Cardiac muscle cell (in vitro differentiated cells and primary cell): Measurements from ENCODE around the gene IFNK. TPM values are rescaled to one million over a fixed set of nuclear protein-coding genes. Genes with fewer than 3 reads are reported as not detected.

Experiments
- DNase-seq, 2 donors: peaks; one replicate each; pipeline versions ENCODE4 v3.0.0 to v3.0.0-alpha.2; 2010 to 2017; ENCODE audit warnings: low read depth in 1 of 2, low spot score in 1 of 2
- H3K27ac ChIP-seq: fragments of 200-600 bp; sonication (generic); 2 replicates; pipeline ENCODE4 v1.5.1; 2016
- H3K27me3 ChIP-seq: fragments of 200-600 bp; sonication (generic); 2 replicates; pipeline ENCODE4 v1.6.0; 2016; ENCODE audit warnings: control low read depth
- H3K36me3 ChIP-seq: fragments of 200-600 bp; sonication (generic); 2 replicates; pipeline ENCODE4 v1.5.1; 2016; ENCODE audit warnings: control low read depth
- H3K4me1 ChIP-seq: fragments of 200-600 bp; sonication (generic); 2 replicates; pipeline ENCODE4 v1.8.1; 2017; ENCODE audit warnings: low read depth, mild to moderate bottlenecking, mixed run types
- H3K4me3 ChIP-seq: fragments of 200-600 bp; sonication (generic); 2 replicates; pipeline ENCODE4 v1.5.1; 2016; ENCODE audit warnings: mild to moderate bottlenecking
- H3K9me3 ChIP-seq: fragments of 200-600 bp; sonication (generic); 2 replicates; pipeline ENCODE4 v1.5.1; 2017; ENCODE audit warnings: low read depth, mild to moderate bottlenecking, control low read depth
- CTCF ChIP-seq: IDR thresholded peaks from 2 replicates; pipeline ENCODE4 v1.5.1; 2012; ENCODE audit warnings: low read depth, mild to moderate bottlenecking, low read length
- polyA plus RNA-seq: library from polyadenylated mRNA; unstranded; fragments of >200 nt; fragmentation: Nextera tagmentation; extraction: Ambion mirVana; gene quantifications from 2 replicates; pipeline ENCODE4 v1.2.1, GENCODE V29; 2016
- total RNA-seq: library from RNA; depleted of rRNA; stranded (reverse); fragments of >200 nt; gene quantifications from 2 replicates; pipeline ENCODE4 v1.2.3, GENCODE V29; 2016

Gene IFNK
- total and polyA plus RNA-seq, 2 experiments from 2014 or later = not detected

DNA sequence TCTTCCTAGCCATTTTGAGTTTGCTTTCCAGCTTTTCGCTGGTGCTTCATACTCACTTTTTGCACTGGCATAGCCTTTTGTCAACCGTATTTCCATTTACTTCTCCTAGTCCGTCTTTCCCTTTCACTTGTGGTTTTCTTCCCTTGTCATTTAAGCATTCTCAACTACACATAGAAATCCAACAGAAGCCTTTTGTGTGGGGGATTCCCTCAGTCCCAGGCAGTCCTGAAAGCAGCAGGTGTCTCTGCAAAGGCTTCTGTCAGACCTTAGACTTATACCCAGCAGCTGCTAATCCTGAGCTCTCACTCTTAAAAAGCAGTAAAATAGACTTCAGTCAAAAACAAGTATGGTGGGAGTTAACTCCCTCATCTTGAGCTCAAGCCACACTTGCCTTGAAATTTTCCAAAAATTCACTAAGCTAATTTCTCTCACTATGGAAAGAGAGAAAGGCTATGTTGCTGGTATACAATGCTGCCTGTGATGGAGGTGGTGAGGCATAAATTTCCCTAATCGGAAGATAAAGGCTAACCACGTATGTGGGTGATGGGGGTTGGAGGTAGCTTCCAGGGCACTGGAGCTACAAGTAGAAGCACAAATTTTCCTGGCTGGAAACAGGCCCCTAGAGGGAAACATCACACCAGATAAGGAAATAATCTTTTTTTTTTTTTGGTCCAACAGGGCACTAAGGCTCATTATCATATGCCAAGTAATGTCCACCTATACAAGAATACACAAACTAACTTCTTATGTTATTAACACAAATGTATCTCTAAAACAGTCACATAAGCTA lies 34.8 kb upstream of the IFNK start:
- no peak for DNase-seq
- no peak for TF ChIP-seq CTCF
- Histone ChIP-seq H3K4me1 (no peaks in the 10 kb centered on the region), H3K36me3 (no peaks in the 10 kb centered on the region), H3K27ac (no peak overlapping the region), H3K9me3 (no peaks in the 10 kb centered on the region), H3K4me3 (no peak overlapping the region), H3K27me3 (no peaks in the 10 kb centered on the region)

- no peak overlapping the region for H3K4me3 ChIP-seq
- H3K27me3 ChIP-seq = no peaks in the 10 kb centered on the region
- TF ChIP-seq CTCF = no peak
- no peaks in the 10 kb centered on the region for H3K36me3 ChIP-seq
- DNase-seq = peak in 1 of 2 donors; percentile 26
- no peaks in the 10 kb centered on the region for H3K9me3 ChIP-seq
- no peaks in the 10 kb centered on the region for H3K4me1 ChIP-seq
- no peak overlapping the region for H3K27ac ChIP-seq
Measured at GRCh38 chr9:27491154-27491553, 32.9 kb upstream of the IFNK start.

DNA sequence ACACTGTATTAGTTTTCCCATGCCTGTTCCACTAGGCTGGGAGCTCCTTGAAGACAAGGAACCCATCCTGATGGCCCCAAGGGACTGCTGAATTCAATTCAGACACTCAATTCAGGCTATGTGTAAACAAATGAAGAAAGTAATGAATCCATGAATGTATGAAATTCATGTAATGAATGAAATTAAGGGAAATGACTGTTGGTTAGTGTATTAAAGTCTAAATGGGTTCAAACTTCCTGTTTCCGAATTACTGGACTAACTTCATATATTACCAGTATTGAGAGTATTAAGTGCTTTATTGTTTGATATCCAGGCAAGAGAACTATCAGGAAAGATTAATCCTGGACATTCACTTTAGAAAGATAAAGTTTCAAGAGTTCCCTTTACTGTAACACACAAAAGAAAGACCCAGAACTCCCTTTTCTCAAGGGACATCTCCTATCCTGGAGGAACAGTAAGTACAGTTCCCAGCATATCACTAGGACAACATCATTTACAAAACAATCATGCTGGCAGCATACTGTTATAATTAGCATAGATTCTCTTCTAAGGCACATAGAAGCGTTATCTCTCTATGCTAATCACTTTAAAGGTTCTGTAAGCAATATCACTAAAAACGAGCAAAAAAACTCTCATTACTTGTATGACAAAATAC lies 28.5 kb upstream of the IFNK start:
- no peaks in the 10 kb centered on the region for H3K4me1 ChIP-seq
- TF ChIP-seq CTCF = no peak
- no peak overlapping the region for H3K4me3 ChIP-seq
- H3K9me3 ChIP-seq = no peaks in the 10 kb centered on the region
- H3K27me3 ChIP-seq = no peaks in the 10 kb centered on the region
- no peak for DNase-seq
- H3K27ac ChIP-seq = no peak overlapping the region
- H3K36me3 ChIP-seq = no peaks in the 10 kb centered on the region

GRCh38 chr9:27496135-27496504 lies 28.0 kb upstream of the IFNK start:
- DNase-seq = peak in 1 of 2 donors; percentile 11
- no peak overlapping the region for H3K4me3 ChIP-seq
- no peak overlapping the region for H3K27ac ChIP-seq
- H3K36me3 ChIP-seq = no peaks in the 10 kb centered on the region
- no peaks in the 10 kb centered on the region for H3K9me3 ChIP-seq
- no peaks in the 10 kb centered on the region for H3K27me3 ChIP-seq
- no peaks in the 10 kb centered on the region for H3K4me1 ChIP-seq
- TF ChIP-seq CTCF = no peak

DNA sequence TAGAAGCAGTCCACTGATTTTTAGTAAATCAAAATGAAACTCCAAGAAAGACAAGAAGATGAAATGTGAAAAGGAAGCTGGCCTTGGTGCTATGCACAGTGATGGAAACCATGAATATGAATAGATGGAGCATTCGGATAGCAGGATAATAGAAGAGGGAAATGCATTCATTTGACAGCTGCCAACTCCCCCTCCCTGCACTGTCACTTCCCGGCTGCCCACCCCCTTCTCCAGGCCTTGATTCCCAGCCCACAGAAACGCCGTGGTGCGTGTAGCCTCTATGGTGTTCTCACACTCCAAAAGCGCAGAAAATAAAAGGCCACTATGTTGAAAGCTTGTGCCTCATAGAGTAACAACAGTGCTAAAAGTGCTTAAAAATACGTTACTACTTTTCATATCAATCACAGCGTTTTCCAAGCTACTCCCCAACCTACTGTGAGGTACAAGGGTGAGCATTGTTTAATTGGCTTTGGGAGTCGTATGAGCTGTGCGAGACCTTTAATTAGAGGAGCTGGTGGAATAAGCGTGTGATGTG lies 26.1 kb upstream of the IFNK start:
- no peaks in the 10 kb centered on the region for H3K4me1 ChIP-seq
- no peaks in the 10 kb centered on the region for H3K27me3 ChIP-seq

More for the DNA sequence above, 26.1 kb upstream of the IFNK start:
- H3K9me3 ChIP-seq = no peaks in the 10 kb centered on the region
- DNase-seq = no peak
- no peaks in the 10 kb centered on the region for H3K36me3 ChIP-seq
- H3K4me3 ChIP-seq = no peak overlapping the region
- no peak overlapping the region for H3K27ac ChIP-seq
- TF ChIP-seq CTCF = no peak
